ENCODE results near the gene CACNG3.

- TF ChIP-seq CTCF (conservative IDR thresholded peaks at IDR 0.05 in 1 of 2, IDR thresholded peaks at IDR 0.05 in 1 of 2; ENCODE audit: extremely low read depth in 1 of 2, insufficient read depth in 1 of 2, low read depth in 1 of 2, low read length in 2 of 2) (no peak), EZH2 (IDR thresholded peaks at IDR 0.05; ENCODE audit: borderline replicate concordance, low read length) (no peak)
Measured at GRCh38 chr16:24228514-24228913, 27.6 kb upstream of the CACNG3 start.
